ENCODE results near the gene MESP2.

Gene MESP2

DNA sequence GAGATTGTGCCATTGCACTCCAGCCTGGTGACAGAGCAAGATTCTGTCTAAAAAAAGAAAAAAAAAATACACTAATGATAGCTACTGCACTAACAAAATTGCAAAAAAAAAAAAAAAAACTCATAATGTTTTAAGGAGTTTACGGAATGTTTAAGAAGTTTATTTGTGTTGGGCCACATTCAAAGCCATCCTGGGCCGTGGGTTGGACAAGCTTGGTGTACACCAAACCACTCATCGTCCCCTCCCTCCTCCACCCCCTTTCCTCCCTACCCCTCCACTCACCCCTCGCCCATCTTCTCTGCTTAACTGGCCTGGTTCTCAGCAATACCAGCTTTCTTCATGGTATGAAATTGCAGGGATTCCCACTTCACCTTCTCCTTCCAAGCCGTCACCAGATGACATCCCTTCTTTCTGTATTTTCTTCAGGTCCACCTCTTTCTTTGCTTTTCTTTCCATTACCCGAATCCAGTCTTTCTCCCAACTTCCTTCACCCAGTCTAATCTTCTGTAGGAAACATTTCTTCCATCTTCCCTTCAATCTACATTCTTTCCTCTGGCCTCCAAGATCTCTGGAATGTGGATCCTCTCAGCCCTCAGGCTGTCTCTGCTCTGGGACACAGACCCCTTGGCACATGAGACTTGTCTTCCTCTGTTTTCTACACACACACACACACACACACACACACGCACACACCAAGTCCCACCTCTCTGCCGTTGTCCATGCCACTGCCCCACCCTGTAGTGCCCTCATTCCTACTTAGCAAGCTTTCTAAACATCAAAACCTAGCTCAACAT, 21.6 kb upstream of the MESP2 start:
- H3K36me3 ChIP-seq (replicated peaks; ENCODE audit: insufficient read depth, low read length): no peaks in the 10 kb centered on the region
- no peaks in the 10 kb centered on the region for H3K27me3 ChIP-seq (replicated peaks; ENCODE audit: insufficient read depth, low read length)
- no peaks in the 10 kb centered on the region for H3K9me2 ChIP-seq (replicated peaks; ENCODE audit: insufficient read depth, low read length)
- no peaks in the 10 kb centered on the region for H3F3A ChIP-seq (ENCODE audit: insufficient read depth, low read length)
- peaks cover 14% of the 10 kb centered on the region for H3K4me1 ChIP-seq (ENCODE audit: low read length)
- H3K4me3 ChIP-seq (ENCODE audit: low read length): no peak overlapping the region
- TF ChIP-seq EZH2 (optimal IDR thresholded peaks at IDR 0.05; ENCODE audit: low read depth, low read length): no peak
- TF ChIP-seq EZH2phosphoT487 (IDR thresholded peaks at IDR 0.05; ENCODE audit: low read length): no peak
- TF ChIP-seq, protein P1, sequence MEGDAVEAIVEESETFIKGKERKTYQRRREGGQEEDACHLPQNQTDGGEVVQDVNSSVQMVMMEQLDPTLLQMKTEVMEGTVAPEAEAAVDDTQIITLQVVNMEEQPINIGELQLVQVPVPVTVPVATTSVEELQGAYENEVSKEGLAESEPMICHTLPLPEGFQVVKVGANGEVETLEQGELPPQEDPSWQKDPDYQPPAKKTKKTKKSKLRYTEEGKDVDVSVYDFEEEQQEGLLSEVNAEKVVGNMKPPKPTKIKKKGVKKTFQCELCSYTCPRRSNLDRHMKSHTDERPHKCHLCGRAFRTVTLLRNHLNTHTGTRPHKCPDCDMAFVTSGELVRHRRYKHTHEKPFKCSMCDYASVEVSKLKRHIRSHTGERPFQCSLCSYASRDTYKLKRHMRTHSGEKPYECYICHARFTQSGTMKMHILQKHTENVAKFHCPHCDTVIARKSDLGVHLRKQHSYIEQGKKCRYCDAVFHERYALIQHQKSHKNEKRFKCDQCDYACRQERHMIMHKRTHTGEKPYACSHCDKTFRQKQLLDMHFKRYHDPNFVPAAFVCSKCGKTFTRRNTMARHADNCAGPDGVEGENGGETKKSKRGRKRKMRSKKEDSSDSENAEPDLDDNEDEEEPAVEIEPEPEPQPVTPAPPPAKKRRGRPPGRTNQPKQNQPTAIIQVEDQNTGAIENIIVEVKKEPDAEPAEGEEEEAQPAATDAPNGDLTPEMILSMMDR (IDR thresholded peaks at IDR 0.05; ENCODE audit: low read length): no peak
- DNase-seq: no peak
- H3K9ac ChIP-seq (ENCODE audit: low read length): no peak overlapping the region
- no peak overlapping the region for H3K27ac ChIP-seq (ENCODE audit: low read length)
- no peak overlapping the region for H2AFZ ChIP-seq (ENCODE audit: low read length)
- no peak overlapping the region for H3K4me2 ChIP-seq (ENCODE audit: low read depth, low read length)
- no peaks in the 10 kb centered on the region for H4K20me1 ChIP-seq (ENCODE audit: insufficient read depth, low read length)
- peaks cover 4% of the 10 kb centered on the region for H3K79me2 ChIP-seq (ENCODE audit: low read length)
- no peaks in the 10 kb centered on the region for H3K9me3 ChIP-seq (replicated peaks; ENCODE audit: insufficient read depth, low read length)

DNA sequence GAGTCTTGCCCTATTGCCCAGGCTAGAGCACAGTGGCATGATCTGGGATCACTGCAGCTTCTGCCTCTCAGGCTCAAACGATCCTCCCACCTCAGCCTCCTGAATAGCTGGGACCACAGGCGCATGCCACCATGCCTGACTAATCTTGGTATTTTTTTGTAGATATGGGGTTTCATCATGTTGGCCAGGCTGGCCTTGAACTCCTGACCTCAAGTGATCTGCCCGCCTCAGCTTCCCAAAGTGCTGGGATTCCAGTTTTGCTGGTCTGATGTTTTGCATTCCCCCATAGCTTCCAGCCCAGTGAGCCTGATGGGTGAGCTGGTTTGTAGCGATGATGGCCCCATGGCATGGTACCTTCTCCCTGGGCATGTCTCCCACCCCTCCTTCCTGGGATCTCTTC, 20.4 kb upstream of the MESP2 start:
- no peak for TF ChIP-seq EZH2phosphoT487 (IDR thresholded peaks at IDR 0.05; ENCODE audit: low read length)
- TF ChIP-seq, protein P1 (IDR thresholded peaks at IDR 0.05; ENCODE audit: low read length): no peak
- TF ChIP-seq EZH2 (optimal IDR thresholded peaks at IDR 0.05; ENCODE audit: low read depth, low read length): no peak
- Histone ChIP-seq H3K4me1 (ENCODE audit: low read length) (peaks cover 16% of the 10 kb centered on the region), H3F3A (ENCODE audit: insufficient read depth, low read length) (0 out of 2 replicates have a peak, but pooled peaks cover 4% of the 10 kb centered on the region), H3K79me2 (ENCODE audit: low read length) (no peaks in the 10 kb centered on the region), H3K27me3 (replicated peaks; ENCODE audit: insufficient read depth, low read length) (no peaks in the 10 kb centered on the region), H3K9me2 (replicated peaks; ENCODE audit: insufficient read depth, low read length) (no peaks in the 10 kb centered on the region), H4K20me1 (ENCODE audit: insufficient read depth, low read length) (no peaks in the 10 kb centered on the region), H3K9me3 (replicated peaks; ENCODE audit: insufficient read depth, low read length) (no peaks in the 10 kb centered on the region), H3K36me3 (replicated peaks; ENCODE audit: insufficient read depth, low read length) (no peaks in the 10 kb centered on the region), H3K27ac (ENCODE audit: low read length) (no peak overlapping the region), H3K4me3 (ENCODE audit: low read length) (no peak overlapping the region), H3K9ac (ENCODE audit: low read length) (no peak overlapping the region), H3K4me2 (ENCODE audit: low read depth, low read length) (no peak overlapping the region), H2AFZ (ENCODE audit: low read length) (no peak overlapping the region)
- no peak for DNase-seq

DNA sequence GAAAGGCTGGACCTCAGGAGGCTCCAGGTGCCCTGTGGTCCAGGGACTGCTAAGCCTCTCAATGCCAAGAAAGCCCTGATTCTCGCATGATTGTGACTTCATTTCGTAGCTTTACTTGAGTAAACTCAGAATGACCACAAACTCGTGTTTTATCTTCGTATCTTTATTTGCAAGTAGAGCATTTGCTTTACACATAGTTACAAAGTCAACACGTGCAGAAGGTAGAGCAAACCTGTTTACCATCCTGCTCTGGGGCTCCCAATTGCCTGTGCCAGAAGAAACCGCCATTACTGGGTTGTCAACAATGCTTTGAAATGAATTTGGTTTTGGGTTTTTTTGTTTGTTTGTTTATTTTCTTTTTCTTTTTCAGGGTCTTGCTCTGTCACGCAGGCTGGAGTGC, 19.2 kb upstream of the MESP2 start:
- Histone ChIP-seq H4K20me1 (ENCODE audit: insufficient read depth, low read length) (no peaks in the 10 kb centered on the region), H3K4me1 (ENCODE audit: low read length) (peaks cover 20% of the 10 kb centered on the region), H3K27ac (ENCODE audit: low read length) (no peak overlapping the region), H3K79me2 (ENCODE audit: low read length) (no peaks in the 10 kb centered on the region), H3K9ac (ENCODE audit: low read length) (no peak overlapping the region), H3K36me3 (replicated peaks; ENCODE audit: insufficient read depth, low read length) (no peaks in the 10 kb centered on the region), H3K27me3 (replicated peaks; ENCODE audit: insufficient read depth, low read length) (no peaks in the 10 kb centered on the region), H3K9me3 (replicated peaks; ENCODE audit: insufficient read depth, low read length) (no peaks in the 10 kb centered on the region), H3K9me2 (replicated peaks; ENCODE audit: insufficient read depth, low read length) (no peaks in the 10 kb centered on the region), H2AFZ (ENCODE audit: low read length) (no peak overlapping the region), H3K4me3 (ENCODE audit: low read length) (no peak overlapping the region), H3K4me2 (ENCODE audit: low read depth, low read length) (no peak overlapping the region), H3F3A (ENCODE audit: insufficient read depth, low read length) (peaks cover 16% of the 10 kb centered on the region)
- TF ChIP-seq, protein P1 (IDR thresholded peaks at IDR 0.05; ENCODE audit: low read length): no peak
- no peak for TF ChIP-seq EZH2 (optimal IDR thresholded peaks at IDR 0.05; ENCODE audit: low read depth, low read length)
- TF ChIP-seq EZH2phosphoT487 (IDR thresholded peaks at IDR 0.05; ENCODE audit: low read length): no peak
- DNase-seq: no peak
